Dendritic cell treated with granulocyte-macrophage colony-stimulating factor and Interleukin-4, amounts not matched to agents 40 ng/mL and 50 ng/mL, for 4 days (primary cell): ENCODE results near the gene ORMDL2.

ENCODE experiments used
- H3K27ac Mint-ChIP-seq: one replicate; pipeline ENCODE4 v1.8.0; 2022; ENCODE audit warnings: mild to moderate bottlenecking, mixed read lengths
- H3K27me3 Mint-ChIP-seq: one replicate; pipeline ENCODE4 v1.8.0; 2022; ENCODE audit warnings: mild to moderate bottlenecking, mixed read lengths
- H3K36me3 Mint-ChIP-seq: one replicate; pipeline ENCODE4 v1.8.0; 2022; ENCODE audit warnings: low read depth, mixed read lengths
- H3K4me1 Mint-ChIP-seq: one replicate; pipeline ENCODE4 v1.8.0; 2022; ENCODE audit warnings: low read depth, mixed read lengths
- H3K4me3 Mint-ChIP-seq: one replicate; pipeline ENCODE4 v1.8.0; 2022; ENCODE audit warnings: mild to moderate bottlenecking, moderate library complexity, mixed read lengths
- H3K9me3 Mint-ChIP-seq: one replicate; pipeline ENCODE4 v1.8.0; 2022; ENCODE audit warnings: mixed read lengths
- intact Hi-C: fragments of 100-400 bp; cut with micrococcal nuclease; formaldehyde crosslinking; loops from one replicate; pipeline ENCODE4 v1.15.0; 2022

ORMDL2 gene

DNA sequence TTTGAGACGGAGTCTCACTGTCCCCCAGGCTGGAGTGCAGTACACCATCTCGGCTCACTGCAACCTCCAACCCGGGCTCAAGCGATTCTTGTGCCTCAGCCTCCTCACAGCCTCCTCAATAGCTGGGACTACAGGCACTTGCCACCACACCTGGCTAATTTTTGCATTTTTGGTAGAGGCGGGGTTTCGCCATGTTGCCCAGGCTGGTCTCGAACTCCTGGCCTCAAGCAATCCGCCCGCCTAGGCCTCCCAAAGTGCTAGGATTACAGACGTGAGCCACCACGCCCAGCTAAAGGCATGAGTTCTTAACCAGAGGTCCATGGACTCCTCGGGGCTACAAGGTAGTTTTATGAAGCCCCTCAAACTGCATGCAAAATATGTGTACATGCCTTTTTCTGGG is 2.4 kb upstream of the ORMDL2 start:
- Mint-ChIP-seq H3K27me3 (no peaks in the 10 kb centered on the region), H3K27ac (no peak overlapping the region), H3K4me3 (no peak overlapping the region), H3K36me3 (peaks cover 61% of the 10 kb centered on the region), H3K4me1 (peaks cover 49% of the 10 kb centered on the region), H3K9me3 (no peaks in the 10 kb centered on the region)
- intact Hi-C loops, result loop anchor here (5.0 to 10.0 kb wide), 2 partner anchors 127 to 289 kb away; partner anchors contain the start of gene PA2G4

DNA sequence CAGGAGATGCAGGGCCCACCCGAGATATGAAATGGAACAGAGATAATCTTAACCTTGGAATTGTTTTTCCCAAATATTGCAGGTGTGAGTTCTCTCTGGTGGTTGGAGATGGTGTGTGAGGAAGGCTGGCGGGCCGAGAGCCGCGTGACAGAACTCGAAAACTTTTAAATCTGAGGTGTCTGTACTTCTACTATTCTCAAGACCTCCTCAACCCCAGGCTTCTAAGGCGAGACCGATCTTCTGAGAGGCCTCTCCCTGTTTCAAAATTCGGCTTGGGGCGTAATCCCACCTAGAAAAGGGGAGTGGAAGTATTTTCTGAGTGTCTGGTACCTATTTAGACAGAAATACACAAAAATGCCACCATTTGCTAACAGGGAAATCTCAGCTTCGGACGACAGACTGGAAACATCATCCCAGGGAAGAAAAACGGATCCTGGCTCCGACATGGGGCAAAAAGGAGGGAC is 928 bp upstream of the ORMDL2 start:
- Mint-ChIP-seq H3K27me3 (no peaks in the 10 kb centered on the region), H3K4me3 (no peak overlapping the region), H3K36me3 (peaks cover 67% of the 10 kb centered on the region), H3K4me1 (peaks cover 42% of the 10 kb centered on the region), H3K9me3 (no peaks in the 10 kb centered on the region), H3K27ac (no peak overlapping the region)
- intact Hi-C loops, result loop anchor here (1.0 to 10.0 kb wide), 4 partner anchors 30 to 288 kb away; partner anchors contain the start of genes PA2G4 and PYM1

- Mint-ChIP-seq H3K4me1 (peaks cover 32% of the 10 kb centered on the region), H3K4me3 (no peak overlapping the region)
- intact Hi-C loops, result loop anchor here (1.0 to 10.0 kb wide), 3 partner anchors 11 to 287 kb away; partner anchors contain the start of genes DNAJC14 and PA2G4
Measured at GRCh38 chr12:55818140-55818728, 393 bp downstream of the ORMDL2 start.

GRCh38 chr12:55818886-55819285 is 1.0 kb downstream of the ORMDL2 start:
- H3K4me1 Mint-ChIP-seq, result peaks cover 34% of the 10 kb centered on the region
- H3K4me3 Mint-ChIP-seq, result no peak overlapping the region
- H3K9me3 Mint-ChIP-seq, result no peaks in the 10 kb centered on the region
- H3K27ac Mint-ChIP-seq, result no peak overlapping the region
- peaks cover 71% of the 10 kb centered on the region for H3K36me3 Mint-ChIP-seq
- intact Hi-C loops, result loop anchor here (1.0 to 10.0 kb wide), 3 partner anchors 10 to 286 kb away; partner anchors contain the start of genes DNAJC14 and PA2G4
- no peaks in the 10 kb centered on the region for H3K27me3 Mint-ChIP-seq

More at GRCh38 chr12:55818140-55818728, 393 bp downstream of the ORMDL2 start:
- no peaks in the 10 kb centered on the region for H3K9me3 Mint-ChIP-seq
- H3K27me3 Mint-ChIP-seq, result no peaks in the 10 kb centered on the region
- no peak overlapping the region for H3K27ac Mint-ChIP-seq
- H3K36me3 Mint-ChIP-seq, result peaks cover 68% of the 10 kb centered on the region

GRCh38 chr12:55820679-55821078 is 2.8 kb downstream of the ORMDL2 start:
- intact Hi-C loops, result no loop called here
- Mint-ChIP-seq H3K4me3 (no peak overlapping the region), H3K27ac (no peak overlapping the region), H3K9me3 (no peaks in the 10 kb centered on the region), H3K27me3 (no peaks in the 10 kb centered on the region), H3K4me1 (peaks cover 38% of the 10 kb centered on the region), H3K36me3 (peaks cover 57% of the 10 kb centered on the region)

DNA sequence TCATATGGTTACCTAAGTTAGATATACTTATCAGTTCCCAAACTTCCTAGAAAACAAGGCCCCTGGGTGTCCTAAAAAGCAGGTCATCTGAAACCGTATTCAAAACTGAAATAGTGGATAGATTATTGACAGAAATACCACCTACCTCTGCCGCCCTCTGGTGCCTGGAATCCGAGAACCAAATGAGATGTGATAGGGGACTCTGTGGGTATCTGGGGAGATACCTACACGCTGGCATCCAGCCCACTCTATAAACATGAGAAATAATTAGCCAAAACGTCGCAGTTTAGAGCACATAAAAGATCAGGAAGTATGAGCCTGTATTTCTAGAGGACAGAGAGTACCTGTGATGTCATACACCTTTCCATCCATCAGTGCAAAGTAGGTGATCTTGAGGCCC is 4.4 kb downstream of the ORMDL2 start:
- Mint-ChIP-seq H3K4me3 (no peak overlapping the region), H3K9me3 (no peaks in the 10 kb centered on the region), H3K27me3 (no peaks in the 10 kb centered on the region), H3K27ac (no peak overlapping the region), H3K36me3 (peaks cover 62% of the 10 kb centered on the region), H3K4me1 (peaks cover 53% of the 10 kb centered on the region)
- intact Hi-C loops, result no loop called here

GRCh38 chr12:55823419-55823818 is 5.6 kb downstream of the ORMDL2 start:
- H3K36me3 Mint-ChIP-seq, result peaks cover 73% of the 10 kb centered on the region
- no peaks in the 10 kb centered on the region for H3K27me3 Mint-ChIP-seq
- no peak overlapping the region for H3K4me3 Mint-ChIP-seq
- no peak overlapping the region for H3K27ac Mint-ChIP-seq
- intact Hi-C loops, result no loop called here
- no peaks in the 10 kb centered on the region for H3K9me3 Mint-ChIP-seq
- peaks cover 65% of the 10 kb centered on the region for H3K4me1 Mint-ChIP-seq

GRCh38 chr12:55824726-55825125 is 6.9 kb downstream of the ORMDL2 start:
- H3K4me1 Mint-ChIP-seq, result peaks cover 56% of the 10 kb centered on the region
- H3K27me3 Mint-ChIP-seq, result no peaks in the 10 kb centered on the region
- H3K27ac Mint-ChIP-seq, result peak overlapping the region; percentile 19
- intact Hi-C loops, result no loop called here
- no peak overlapping the region for H3K4me3 Mint-ChIP-seq
- H3K36me3 Mint-ChIP-seq, result peaks cover 66% of the 10 kb centered on the region
- H3K9me3 Mint-ChIP-seq, result no peaks in the 10 kb centered on the region

DNA sequence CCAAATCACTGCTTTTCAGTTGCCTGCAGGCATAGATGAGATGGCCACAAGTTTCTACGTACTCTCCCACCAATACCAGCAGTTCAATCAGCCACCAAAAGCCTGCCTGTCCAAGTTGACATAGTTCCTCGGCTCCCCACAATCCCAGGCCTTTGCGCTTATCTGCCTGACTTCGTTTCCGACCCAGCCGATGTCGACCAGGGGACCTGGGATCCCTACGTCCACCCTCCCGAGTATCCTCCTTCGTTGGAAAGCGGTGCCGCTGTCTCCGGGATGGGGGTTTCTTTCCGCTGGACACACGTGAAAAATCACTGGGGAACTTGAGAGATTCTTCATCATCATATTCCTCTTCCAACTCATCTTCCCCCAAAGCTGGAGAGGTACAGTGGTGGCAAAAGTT is 10.0 kb downstream of the ORMDL2 start:
- intact Hi-C loops, result no loop called here
- H3K9me3 Mint-ChIP-seq, result no peaks in the 10 kb centered on the region
- peaks cover 46% of the 10 kb centered on the region for H3K36me3 Mint-ChIP-seq
- H3K27me3 Mint-ChIP-seq, result no peaks in the 10 kb centered on the region
- H3K4me1 Mint-ChIP-seq, result peaks cover 78% of the 10 kb centered on the region
- H3K27ac Mint-ChIP-seq, result peak overlapping the region; percentile 98
- H3K4me3 Mint-ChIP-seq, result peak overlapping the region; percentile 42

GRCh38 chr12:55828357-55828756 is 10.5 kb downstream of the ORMDL2 start:
- Mint-ChIP-seq H3K4me1 (peaks cover 77% of the 10 kb centered on the region), H3K27me3 (no peaks in the 10 kb centered on the region), H3K36me3 (peaks cover 43% of the 10 kb centered on the region), H3K9me3 (no peaks in the 10 kb centered on the region), H3K27ac (peak overlapping the region; percentile 98), H3K4me3 (peak overlapping the region; percentile 98)
- intact Hi-C loops, result no loop called here

- H3K27ac Mint-ChIP-seq, result peak overlapping the region; percentile 98
- intact Hi-C loops, result loop anchor here (1.0 kb wide), 3 partner anchors 12 to 97 kb away; partner anchors contain the start of genes ORMDL2 and PYM1
- H3K36me3 Mint-ChIP-seq, result peaks cover 48% of the 10 kb centered on the region
- no peaks in the 10 kb centered on the region for H3K27me3 Mint-ChIP-seq
- H3K4me1 Mint-ChIP-seq, result peaks cover 77% of the 10 kb centered on the region
- peak overlapping the region; percentile 98 for H3K4me3 Mint-ChIP-seq
- no peaks in the 10 kb centered on the region for H3K9me3 Mint-ChIP-seq
Measured at GRCh38 chr12:55829967-55830600, 12.2 kb downstream of the ORMDL2 start.

DNA sequence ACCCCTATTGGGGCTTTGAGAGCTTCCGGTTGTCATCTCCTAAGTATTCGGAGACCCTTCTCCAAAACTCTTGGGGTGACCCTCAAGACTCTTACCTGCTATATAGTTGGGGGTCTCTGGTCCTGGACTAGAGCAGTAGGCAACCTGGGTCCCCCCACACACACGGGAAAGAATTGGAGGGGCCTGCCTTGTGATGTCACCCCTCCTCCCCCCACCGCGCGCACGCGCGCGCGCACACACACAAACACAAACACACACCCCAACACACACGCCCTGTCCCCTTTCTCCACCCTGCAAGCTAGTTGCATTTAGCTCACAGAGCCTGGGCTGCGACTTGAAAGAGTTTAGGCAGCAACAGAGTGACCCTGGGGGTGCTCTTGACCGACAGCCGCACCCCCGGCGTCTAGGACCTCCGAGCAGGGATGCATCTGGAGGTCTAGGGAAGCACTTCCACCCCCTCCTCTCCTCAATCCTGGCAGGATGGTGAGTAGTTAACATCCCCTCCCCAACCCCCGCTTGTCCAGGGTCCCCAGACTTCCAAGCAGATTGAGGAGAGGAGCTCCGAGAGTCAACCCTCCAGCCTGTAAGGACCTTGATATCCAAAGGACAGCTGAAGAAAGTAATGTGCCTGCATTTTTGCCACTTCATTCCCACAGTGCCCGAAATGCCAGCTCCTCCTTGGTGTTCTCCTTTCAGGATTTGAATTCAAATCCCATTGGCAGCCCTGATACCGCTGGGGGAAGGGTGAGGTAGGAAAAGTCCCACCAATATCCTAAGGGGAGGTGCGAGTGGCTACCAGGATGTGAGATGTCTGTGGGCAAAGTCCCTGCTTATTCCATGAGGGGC is 13.0 kb downstream of the ORMDL2 start:
- intact Hi-C loops, result no loop called here
- Mint-ChIP-seq H3K27me3 (no peaks in the 10 kb centered on the region), H3K4me3 (peak overlapping the region; percentile 98), H3K9me3 (no peaks in the 10 kb centered on the region), H3K4me1 (peaks cover 77% of the 10 kb centered on the region), H3K36me3 (peaks cover 46% of the 10 kb centered on the region), H3K27ac (peak overlapping the region; percentile 98)

GRCh38 chr12:55831447-55831815 is 13.6 kb downstream of the ORMDL2 start:
- Mint-ChIP-seq H3K27me3 (no peaks in the 10 kb centered on the region), H3K4me3 (peak overlapping the region; percentile 98), H3K4me1 (peaks cover 77% of the 10 kb centered on the region), H3K27ac (peak overlapping the region; percentile 98), H3K36me3 (peaks cover 49% of the 10 kb centered on the region), H3K9me3 (no peaks in the 10 kb centered on the region)
- intact Hi-C loops, result no loop called here

GRCh38 chr12:55833056-55833455 is 15.2 kb downstream of the ORMDL2 start:
- H3K9me3 Mint-ChIP-seq, result no peaks in the 10 kb centered on the region
- peaks cover 64% of the 10 kb centered on the region for H3K4me1 Mint-ChIP-seq
- H3K27ac Mint-ChIP-seq, result peak overlapping the region; percentile 98
- H3K27me3 Mint-ChIP-seq, result no peaks in the 10 kb centered on the region
- H3K4me3 Mint-ChIP-seq, result no peak overlapping the region
- intact Hi-C loops, result no loop called here
- H3K36me3 Mint-ChIP-seq, result peaks cover 45% of the 10 kb centered on the region
